Measurements from ENCODE around the gene KRT35.

KRT35 gene

DNA sequence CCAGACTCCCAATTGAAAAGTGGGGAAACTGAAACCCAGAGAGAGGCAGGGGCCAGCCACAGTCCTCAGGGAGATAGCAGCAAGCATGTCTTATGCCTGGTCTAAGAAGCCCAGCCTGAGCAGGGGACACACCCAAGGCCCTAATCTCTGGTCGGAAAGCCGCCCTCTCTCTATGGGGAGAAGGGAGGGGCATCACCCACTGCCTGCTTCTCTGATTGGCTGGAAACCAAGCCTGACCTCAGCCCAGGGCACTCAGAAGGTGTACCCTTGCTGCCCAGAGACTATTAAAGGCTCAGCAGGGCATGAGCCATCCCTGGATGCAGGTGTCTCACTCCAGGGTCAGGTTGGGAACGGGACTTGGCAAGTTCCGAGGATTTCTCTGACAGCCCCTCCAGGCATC, 30.2 kb upstream of the KRT35 start:
- DNase-seq, result no peak

DNA sequence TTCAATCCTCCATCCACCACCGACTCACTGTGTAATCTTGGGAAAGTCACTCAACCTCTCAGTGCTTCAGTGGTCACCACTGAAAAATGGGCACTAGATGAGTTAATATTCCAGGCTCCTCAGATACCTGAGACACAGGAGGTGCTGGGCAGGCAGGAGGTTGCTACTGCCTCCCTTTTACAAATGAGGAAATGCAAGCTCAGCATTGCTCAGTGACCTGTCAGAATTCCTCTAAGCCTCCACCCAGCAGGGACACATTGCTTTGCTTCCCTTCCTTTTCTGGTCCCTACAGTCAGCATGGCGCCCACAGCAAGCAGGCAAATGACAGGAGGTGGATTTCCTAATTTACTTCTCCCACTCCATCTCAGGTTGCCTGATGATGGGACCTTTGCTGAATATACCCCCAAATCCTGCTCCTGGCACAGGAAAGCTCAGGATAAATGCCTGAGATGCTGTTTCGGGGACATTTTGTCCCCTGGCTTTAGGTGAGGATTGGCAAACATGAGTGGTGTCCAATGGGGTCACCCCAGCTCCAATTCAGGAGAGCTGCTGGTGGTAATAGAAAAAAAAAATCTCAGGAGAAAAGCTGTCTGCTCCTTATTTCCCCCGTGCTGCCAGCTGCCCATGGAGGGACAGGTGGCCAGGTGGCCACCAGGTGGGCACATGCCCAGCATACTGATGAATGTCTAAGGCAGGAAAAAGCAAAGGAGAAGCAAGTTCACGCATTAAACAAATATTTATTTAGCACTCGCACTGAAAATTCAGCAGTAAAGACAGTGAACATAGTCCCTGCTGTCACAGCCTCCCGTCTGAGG, 29.5 kb upstream of the KRT35 start:
- DNase-seq, result no peak

DNA sequence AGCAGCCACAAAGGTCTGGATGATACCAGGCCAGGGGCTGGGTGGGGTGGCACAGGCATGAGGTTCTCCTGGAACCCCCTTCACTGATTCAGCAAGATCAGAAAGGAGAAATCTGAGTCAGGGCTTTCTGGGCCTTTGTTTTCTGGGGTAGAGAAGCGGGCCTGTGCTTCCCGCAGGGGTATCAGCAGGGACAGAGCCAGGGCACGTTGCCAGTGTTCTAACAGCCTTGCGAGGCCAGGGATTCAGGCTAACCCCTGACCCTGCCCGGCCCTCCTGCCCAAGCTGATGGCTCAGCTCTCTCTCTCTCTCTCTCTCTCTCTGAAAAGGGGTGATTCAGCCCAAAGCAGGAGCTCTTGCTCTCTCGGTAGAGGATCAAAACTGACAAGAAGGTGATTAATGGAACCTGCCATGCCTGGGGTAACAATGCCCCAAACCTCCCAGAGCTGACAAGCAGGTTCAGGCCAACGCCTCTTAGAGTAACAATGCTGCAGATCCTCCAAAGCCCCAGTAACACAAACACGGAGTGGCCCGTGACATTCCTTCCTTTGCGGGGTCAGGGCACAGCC, 26.4 kb upstream of the KRT35 start:
- DNase-seq, result no peak

DNA sequence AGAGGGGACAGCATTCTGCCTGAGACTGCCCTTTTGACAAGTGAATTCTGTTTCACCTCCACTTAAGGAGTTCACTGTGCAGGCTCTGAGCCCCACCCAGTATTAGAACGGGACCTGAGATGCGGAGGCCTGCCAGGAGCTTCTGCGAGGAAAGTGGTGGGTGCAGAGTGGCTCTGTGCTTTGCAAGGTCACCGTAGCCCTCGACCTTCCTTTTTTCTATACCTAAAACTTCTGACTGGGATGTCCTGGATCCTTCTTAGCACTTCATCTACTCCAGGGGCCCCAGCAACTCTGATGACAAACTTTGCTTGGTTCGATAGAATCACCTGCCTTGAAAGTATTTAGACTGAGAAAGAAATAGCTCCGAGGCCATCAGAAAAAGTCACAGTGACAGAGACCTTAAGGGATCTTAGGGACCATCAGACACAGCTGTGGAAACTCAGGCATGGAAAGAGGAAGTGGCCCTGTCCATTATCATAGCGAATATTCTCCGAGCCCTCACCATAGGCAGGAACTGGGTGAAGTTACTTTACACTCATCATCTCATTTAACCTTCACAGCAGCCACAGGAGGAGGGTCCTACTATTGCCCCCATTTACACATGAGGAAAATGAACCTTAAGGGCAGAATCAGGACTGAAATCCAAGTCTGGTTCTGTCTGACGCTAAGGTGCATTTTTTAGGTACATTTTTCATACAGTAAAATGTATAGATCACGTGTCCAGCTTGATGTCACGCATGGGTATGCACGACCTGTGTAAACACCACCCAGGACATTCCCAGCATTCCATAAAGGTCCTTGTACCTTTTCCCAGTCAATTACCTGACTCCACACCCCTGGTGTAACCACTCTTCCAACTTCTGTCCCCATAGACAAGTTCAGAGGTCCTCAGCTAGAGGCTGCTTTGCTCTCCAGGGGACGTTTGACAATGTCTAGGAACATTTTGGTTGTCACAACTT, 25.1 kb upstream of the KRT35 start:
- no peak for DNase-seq

DNA sequence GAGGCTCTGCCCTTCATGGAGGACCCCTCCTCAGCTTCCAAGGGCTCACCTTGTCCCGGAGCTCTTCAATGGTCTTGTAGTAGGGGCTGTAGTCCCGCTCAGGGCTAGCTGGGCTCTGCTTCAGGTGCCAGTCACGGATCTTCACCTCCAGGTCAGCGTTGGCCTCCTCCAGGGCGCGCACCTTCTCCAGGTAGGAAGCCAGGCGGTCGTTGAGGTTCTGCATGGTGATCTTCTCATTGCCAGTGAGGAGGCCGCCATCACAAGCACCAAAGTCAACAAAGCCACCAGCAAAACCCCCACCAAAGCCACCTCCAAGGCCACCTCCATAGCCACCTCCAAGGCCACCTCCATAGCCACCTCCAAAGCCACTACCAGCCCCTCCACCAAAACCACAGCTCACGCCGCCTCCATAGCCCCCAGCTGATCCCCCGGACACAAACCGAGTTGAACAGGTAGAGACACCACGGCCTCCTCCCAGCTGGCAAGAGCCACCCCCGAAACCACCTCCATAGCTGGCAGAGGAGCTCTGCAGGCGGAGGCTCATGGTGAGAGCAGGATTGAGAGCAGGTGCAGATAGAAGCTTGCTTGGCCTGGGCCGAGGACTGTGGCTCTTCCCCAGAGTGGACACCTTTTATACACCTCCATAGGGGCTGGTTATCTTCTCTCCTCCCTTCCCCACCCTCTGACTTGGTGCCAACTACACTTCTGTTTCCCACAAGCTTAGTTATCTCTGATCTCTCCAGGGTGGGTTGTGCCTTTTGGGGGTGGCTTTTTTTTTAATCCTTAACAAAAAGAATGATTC, 24.3 kb upstream of the KRT35 start, which contains the start of gene KRT13:
TSS of gene KRT13 (minus strand) at position 606 of the 802 bp plus-strand sequence. CDS start at position 544, 62 bp downstream.
- DNase-seq, result no peak

DNA sequence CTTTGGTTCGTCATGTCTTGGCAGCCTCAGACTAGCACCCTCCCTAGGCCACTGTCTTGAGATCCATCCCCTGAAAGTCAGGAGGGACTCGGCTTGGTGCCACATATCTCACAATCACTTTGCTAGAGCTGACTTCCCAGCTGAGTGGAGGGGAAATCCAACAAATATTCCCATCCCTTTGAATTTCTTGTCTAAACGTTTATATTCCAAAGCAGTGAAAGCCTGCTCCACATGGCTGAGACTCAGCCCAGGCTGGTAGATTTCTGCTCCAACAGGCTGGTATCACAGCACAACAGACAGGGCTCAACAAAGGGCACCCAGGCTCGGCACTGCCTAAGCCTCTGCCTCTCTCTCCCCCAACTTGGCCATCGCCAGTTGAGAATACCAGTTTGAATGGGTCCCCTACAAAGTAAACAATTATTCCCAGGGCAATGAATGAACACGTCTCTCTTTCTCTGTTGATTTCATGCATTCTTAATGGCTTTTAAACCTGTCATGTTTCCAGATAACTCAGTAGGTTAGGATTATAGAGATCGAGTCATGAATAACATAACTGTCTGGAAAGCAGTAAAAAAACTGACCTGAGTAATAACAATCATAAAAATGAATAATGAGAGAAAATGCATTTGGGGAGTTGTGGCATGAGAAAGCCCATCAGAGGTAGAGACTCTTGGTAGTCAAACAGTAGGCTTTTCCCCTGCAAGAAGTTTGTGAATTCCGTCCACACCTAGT, 23.5 kb upstream of the KRT35 start:
- no peak for DNase-seq

DNA sequence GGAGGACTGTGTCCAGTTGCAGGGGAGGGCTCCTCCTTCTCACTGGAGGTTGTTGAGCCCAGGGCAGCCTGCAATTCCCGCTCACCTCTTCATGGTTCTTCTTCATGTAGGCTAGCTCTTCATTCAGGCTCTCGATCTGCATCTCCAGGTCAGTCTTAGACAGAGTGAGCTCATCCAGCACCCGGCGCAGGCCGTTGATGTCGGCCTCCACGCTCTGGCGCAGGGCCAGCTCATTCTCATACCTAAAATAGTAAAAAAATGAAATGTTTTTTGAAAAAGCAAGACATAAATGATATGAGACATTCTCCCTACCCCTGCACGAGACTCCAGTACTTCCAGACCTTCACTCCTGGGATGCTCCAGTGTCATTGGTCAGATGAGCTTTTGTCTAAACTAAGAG, 22.3 kb upstream of the KRT35 start:
- no peak for DNase-seq

DNA sequence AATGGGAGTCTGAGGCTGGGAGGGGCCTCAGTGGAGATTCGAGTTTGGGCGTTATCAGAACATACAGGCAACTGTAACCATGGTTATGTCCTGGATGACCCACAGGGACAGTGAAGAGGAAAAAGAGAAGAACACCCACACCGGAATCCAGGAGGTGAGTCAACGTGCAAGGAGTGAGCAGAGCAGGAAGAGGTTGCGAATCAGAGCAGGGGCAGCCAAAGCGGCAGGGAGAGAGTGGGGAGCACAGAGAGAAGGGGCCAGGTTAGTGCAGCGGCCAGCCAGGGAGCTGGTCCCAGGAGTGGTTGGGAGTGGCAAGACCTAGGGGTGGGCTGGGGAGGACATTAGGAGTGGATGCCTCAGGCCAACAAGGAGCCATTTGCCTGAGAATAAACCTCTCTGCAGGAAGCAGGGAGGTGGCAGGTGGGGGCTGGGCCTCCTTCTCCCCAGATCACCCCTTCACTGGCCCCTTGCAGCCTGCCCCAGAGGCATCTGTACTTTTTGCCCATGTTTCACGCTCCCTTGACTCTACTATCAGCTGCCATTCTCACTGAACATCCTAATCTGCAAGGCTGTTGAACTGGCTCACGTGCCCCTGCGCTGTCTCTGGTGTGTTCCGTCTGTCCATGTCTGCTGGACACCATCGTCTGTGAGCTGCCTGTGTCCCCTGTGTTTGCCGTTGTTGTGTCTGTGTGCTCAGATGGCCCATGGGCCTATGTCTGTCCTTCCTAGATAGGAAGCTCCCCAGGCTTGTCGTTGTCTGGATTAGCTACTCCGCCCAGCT, 19.4 kb upstream of the KRT35 start:
- DNase-seq, result no peak

DNA sequence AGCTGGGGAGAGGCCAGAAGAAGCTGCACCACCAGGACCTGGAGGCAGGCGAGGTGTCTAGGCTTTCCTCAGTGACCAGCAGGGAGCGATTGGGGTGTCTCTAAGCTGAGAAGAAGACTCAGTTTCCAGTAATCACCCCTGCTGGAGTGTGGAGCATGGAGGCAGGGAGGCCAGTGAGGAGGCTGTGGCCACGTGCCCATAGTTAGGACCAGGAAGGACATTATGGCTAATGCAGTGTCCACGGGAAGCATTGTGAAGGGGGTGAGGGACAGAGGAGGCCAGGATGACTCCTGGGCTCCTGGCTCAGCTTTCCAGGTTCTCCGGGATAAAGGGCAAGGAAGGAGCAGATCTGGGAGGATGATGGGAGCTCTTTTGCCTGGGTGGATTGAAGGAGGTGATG, 18.8 kb upstream of the KRT35 start:
- DNase-seq, result no peak

DNA sequence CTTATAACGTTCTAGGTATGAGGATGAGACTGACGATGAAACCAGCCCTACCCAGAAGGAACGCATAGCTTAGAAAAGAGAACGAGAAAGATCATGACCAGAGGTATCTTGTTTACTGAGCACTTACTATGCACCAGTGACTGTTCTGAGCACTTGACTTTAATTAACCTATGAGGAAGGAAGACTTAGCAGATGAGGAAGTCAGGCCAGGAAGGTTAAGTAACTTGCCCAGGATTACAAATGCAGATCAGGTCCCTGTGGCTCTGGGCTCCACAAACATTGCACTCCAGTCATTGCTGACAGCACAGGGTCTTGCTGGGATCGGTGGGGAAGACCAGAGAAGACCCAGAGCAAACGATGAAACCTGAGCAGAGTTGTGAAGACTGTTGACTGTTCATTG, 17.3 kb upstream of the KRT35 start:
- DNase-seq, result no peak

DNA sequence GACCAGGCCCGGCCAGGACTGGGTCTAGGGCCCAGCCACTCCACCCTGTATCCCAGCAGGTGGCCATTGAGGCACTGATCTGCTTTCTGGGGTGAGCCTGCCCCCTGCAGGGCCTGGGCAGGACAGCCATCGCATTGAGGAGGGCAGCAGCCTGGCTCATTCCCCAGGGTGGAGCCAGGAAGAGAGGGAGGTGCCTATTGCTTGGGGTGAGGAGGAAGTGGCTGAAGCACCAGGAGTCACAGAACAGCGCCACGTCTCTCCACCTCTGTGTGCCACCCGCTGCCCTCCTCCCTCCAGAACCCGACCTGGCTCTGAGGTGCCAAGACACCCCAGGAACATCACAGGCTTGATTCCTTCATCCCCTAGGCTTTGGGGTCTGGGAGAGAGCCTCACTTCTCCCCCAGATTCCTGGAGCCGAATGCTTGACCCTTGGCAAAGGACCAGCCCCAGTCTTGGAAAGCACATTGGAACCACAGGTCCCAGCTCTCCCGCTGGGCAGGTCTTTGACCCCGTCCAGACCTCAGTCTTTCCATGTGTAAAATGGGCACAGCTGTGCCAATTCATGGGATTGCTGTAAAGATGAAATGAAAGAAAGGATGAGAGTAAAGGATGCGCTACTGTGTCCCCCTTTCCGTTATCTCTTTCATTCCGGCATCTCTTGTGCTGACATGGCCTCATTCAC, 16.0 kb upstream of the KRT35 start:
- DNase-seq, result no peak

DNA sequence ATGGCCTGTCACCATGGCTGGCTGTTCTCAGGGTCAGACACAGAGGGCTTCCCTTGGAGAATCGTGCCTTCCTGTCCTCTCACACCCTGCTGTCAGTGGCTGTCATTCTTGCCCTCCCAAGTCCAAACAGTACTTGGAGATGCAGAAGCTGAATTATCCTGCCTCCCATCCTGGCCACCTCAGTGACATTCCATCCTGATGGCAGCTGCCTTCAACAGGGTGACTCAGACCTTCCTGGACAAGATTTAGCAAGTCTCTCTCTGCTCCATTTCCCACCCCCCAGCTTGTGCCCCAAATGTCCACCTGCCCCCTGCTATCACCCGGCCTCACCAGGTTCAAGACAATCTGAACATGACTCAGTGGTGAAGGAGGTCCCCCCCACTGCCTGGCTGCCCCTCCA, 13.6 kb upstream of the KRT35 start:
- no peak for DNase-seq

DNA sequence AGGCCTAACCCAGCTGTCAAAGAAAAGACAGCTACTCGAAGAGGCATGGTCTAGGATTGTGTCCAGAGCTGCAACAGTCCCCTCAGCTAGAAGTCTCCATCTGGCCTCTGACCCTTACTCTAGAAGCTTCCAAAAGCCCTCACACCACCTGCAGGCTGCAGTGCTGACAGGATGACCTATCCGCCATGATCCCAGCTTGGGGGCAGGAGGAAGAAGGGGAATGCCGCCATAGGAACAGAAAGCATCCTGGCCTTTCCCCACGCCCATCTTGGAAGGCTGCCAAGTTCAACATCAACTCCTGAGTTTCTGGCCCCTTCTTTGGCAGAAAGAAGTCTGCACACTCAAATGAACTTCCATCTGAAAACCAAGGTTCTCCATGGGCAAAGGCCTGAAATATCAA, 11.8 kb upstream of the KRT35 start:
- no peak for DNase-seq

DNA sequence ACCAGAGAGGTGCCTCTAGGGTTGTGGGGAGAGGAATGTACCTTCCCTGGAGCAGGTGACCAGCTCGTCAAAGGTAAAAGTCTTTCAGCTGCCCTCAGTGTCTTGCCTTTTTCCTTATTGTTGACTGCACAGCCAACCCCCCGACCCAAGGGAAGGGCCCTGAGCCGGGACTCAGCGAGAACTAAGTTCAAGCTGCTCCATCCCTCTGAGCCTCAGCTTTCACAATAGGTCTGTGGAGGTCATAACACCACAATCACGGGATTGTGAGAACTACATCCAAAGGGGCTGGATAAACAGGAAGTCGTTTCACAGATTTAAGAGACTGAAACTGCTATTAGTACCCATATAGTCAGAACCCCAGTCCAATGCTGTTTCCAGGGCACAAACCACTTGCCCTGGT, 11.4 kb upstream of the KRT35 start:
- no peak for DNase-seq

DNA sequence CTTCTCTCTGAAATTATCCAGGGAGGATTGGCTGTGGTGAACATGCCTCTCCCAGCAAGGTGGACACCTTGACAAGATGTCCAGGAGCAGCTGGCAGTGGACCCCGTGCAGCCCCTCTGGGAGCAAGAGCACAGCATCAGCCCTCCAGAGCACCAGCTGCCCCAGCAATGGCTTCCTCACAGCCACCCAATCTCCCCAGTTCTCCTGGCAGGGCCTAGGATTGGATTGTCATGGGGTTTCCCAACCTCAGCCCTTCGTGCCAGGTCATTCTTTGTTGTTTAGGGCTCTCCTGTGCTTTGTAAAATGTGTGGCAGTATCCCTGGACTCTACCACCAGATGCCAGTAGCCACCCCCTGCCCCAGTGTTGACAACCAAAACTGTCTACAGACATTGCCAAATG, 10.5 kb upstream of the KRT35 start:
- DNase-seq, result no peak

DNA sequence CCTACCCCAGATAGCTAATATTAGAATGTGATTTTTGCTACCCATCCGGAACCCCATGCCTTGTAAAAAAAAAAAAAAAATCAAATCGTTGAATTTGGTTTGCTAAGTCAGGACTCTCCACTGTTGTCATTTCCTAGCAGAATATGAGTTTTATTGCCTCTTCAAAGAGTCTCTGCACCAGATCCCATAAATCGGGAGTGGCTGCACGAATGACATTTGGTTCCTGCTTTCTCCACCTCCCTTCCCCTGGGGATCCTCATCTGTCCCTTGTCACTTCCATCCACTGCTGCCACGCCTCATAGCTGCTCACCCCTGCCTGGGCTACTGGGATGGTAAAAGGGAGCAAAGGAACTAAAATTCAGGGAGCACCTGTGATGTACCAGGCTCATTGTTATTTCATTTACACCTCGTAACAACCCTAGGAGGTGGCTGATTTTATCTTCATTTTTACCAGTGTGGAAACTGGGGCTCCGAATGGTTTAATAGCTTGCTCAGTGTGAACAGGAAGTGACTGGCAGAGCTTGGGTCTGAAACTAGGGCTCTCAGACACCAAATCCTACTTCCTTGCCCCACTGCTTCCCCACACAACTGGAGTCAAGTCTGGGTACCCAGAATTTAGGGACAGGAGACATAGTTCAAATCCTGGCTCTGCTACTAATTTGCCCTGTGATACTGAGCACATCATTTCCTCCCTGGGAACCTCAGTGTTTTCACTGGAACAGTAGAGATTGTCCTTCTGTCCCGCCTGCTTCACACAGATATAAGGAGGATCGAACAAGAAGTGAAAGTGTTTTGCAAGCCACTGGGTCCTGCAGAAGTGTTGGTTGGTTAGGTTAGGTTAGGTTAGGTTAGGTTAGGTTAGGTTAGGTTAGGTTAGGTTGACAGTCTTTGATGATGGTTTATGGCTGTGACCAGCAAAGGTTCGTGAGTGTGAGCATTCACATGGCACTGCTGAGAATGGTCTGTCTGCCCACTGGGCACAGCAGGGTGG, 9.3 kb upstream of the KRT35 start:
- DNase-seq, result no peak

DNA sequence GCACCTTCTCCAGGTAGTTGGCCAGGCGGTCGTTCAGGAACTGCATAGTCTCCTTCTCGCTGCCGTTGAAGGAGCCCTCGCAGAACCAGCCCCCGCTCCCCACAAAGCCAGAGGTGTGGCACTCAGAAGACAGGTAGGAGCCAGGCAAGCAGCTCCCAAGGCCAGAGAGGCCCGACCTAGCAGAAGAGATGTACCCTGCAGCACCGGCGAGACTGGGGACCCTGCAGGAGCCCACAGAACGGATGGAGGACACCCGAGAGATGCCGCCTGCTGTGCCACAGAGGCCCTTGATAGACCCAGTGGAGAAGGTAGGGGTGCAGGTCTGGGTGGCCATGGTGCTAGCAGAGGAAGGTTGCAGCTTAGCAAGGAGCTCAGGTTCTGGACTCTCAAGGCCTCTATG, 8.6 kb upstream of the KRT35 start, which contains the start of gene KRT36:
TSS of gene KRT36 (minus strand) at position 380 of the 400 bp plus-strand sequence. CDS start at position 334, 46 bp downstream.
- no peak for DNase-seq

DNA sequence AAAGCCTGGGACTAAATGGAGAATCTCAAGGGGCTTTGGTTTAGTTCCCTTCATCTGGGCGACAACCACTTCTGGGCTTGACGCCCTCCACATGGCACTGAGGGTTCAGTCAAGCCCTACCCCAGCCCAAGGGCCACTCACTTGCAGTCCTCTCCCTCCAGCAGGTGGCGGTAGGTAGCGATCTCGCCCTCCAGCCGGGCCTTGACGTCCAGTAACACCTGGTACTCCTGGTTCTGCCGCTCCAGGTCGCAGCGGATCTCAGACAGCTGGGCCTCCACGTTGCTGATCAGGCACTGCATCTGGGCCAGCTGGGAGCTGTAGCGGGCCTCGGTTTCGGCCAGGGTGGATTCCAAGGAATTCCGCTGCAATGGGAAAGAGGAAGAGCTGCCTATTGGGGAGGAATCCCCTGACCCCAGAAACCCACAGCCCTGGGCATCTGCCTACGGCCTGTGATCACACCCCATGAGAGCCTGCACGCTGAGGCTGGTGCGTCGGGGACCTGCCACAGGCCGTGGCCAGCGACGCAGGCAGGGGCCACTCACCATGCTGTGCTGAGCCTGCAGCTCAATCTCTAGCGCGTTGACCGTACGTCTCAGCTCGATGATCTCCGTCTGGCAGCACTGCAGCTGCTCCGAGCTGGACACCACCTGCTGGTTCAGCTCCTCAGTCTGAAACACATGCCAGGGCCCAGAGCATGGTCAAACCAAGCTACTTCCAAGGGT, 6.0 kb upstream of the KRT35 start:
- peak in 1 of 4 experiments; percentile 10 for DNase-seq

Data from activated CD4-positive, CD25-positive, alpha-beta regulatory T cell (primary cell).